Umbilical cord (tissue), 2 donors: Measurements from ENCODE around the gene BPIFB3. TPM values are rescaled to one million over a fixed set of nuclear protein-coding genes. Genes with fewer than 3 reads are reported as not detected.
"Not testable (repeated sequence)": the region's sequence is repeated elsewhere in the genome, so short reads cannot be mapped to it uniquely, and the experiment has no call there.

ENCODE experiments used
- DNase-seq: peaks from one replicate; pipeline ENCODE4 v3.0.0-alpha.2; 2015; ENCODE audit warnings: low spot score
- total RNA-seq: library from RNA; depleted of rRNA; stranded (reverse); fragments of >200 nt; gene quantifications from one replicate; pipeline ENCODE4 v1.2.3, GENCODE V29; 2014; ENCODE audit warnings: low replicate concordance; ENCODE audit not compliant: insufficient read depth

The BPIFB3 gene
- total RNA-seq, 1 donor from 2014 or later, result not detected

GRCh38 chr20:33027769-33028751, 25.6 kb upstream of the BPIFB3 start:
- DNase-seq, result no peak

- no peak for DNase-seq
These were observed 24.8 kb upstream of the BPIFB3 start for GRCh38 chr20:33028875-33029274.

GRCh38 chr20:33030076-33030475, 23.6 kb upstream of the BPIFB3 start:
- no peak for DNase-seq

- no peak for DNase-seq
These were observed 23.1 kb upstream of the BPIFB3 start for GRCh38 chr20:33030569-33030968.

- no peak for DNase-seq
These were observed 22.2 kb upstream of the BPIFB3 start, which contains the start of gene BPIFB6 for GRCh38 chr20:33031531-33031930. BPIFB6 (plus strand) TSS chr20:33031648; CDS start chr20:33031648, 0 bp downstream.

GRCh38 chr20:33032555-33032954, 21.1 kb upstream of the BPIFB3 start:
- no peak for DNase-seq

GRCh38 chr20:33033381-33033780, 20.3 kb upstream of the BPIFB3 start:
- DNase-seq, result no peak

- no peak for DNase-seq
These were observed 19.6 kb upstream of the BPIFB3 start for GRCh38 chr20:33034115-33034514.

GRCh38 chr20:33034901-33035492, 18.7 kb upstream of the BPIFB3 start:
- no peak for DNase-seq

- DNase-seq, result no peak
These were observed 16.2 kb upstream of the BPIFB3 start for GRCh38 chr20:33037456-33037855.

GRCh38 chr20:33038243-33038642, 15.5 kb upstream of the BPIFB3 start:
- DNase-seq, result no peak

GRCh38 chr20:33042430-33042829, 11.3 kb upstream of the BPIFB3 start:
- no peak for DNase-seq

- no peak for DNase-seq
These were observed 10.5 kb upstream of the BPIFB3 start for GRCh38 chr20:33042983-33043730.

- no peak for DNase-seq
These were observed 9.9 kb upstream of the BPIFB3 start for GRCh38 chr20:33043731-33044181.

- not testable (repeated sequence) for DNase-seq
These were observed 8.5 kb upstream of the BPIFB3 start for GRCh38 chr20:33045129-33045721.

- no peak for DNase-seq
These were observed 7.3 kb upstream of the BPIFB3 start for GRCh38 chr20:33046412-33046811.

- no peak for DNase-seq
These were observed 2.4 kb upstream of the BPIFB3 start for GRCh38 chr20:33051333-33051732.

- no peak for DNase-seq
These were observed 678 bp downstream of the BPIFB3 start for GRCh38 chr20:33054381-33054780.

- DNase-seq, result no peak
These were observed 1.1 kb downstream of the BPIFB3 start for GRCh38 chr20:33054791-33055190.

GRCh38 chr20:33059136-33059535, 5.4 kb downstream of the BPIFB3 start:
- DNase-seq, result no peak

GRCh38 chr20:33059741-33060390, 6.2 kb downstream of the BPIFB3 start:
- no peak for DNase-seq
